ELR (cell line): Measurements from ENCODE around the gene RTL3.
A peak's percentile ranks its signal among the peaks of the same experiment; 100 is the strongest.
"Not testable (repeated sequence)": the region's sequence is repeated elsewhere in the genome, so short reads cannot be mapped to it uniquely, and the experiment has no call there.

ENCODE experiments used
- DNase-seq: peaks from one replicate; pipeline ENCODE4 v3.0.0-alpha.2; 2015; ENCODE audit warnings: low read depth

Gene RTL3, protein sequence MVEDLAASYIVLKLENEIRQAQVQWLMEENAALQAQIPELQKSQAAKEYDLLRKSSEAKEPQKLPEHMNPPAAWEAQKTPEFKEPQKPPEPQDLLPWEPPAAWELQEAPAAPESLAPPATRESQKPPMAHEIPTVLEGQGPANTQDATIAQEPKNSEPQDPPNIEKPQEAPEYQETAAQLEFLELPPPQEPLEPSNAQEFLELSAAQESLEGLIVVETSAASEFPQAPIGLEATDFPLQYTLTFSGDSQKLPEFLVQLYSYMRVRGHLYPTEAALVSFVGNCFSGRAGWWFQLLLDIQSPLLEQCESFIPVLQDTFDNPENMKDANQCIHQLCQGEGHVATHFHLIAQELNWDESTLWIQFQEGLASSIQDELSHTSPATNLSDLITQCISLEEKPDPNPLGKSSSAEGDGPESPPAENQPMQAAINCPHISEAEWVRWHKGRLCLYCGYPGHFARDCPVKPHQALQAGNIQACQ

DNA sequence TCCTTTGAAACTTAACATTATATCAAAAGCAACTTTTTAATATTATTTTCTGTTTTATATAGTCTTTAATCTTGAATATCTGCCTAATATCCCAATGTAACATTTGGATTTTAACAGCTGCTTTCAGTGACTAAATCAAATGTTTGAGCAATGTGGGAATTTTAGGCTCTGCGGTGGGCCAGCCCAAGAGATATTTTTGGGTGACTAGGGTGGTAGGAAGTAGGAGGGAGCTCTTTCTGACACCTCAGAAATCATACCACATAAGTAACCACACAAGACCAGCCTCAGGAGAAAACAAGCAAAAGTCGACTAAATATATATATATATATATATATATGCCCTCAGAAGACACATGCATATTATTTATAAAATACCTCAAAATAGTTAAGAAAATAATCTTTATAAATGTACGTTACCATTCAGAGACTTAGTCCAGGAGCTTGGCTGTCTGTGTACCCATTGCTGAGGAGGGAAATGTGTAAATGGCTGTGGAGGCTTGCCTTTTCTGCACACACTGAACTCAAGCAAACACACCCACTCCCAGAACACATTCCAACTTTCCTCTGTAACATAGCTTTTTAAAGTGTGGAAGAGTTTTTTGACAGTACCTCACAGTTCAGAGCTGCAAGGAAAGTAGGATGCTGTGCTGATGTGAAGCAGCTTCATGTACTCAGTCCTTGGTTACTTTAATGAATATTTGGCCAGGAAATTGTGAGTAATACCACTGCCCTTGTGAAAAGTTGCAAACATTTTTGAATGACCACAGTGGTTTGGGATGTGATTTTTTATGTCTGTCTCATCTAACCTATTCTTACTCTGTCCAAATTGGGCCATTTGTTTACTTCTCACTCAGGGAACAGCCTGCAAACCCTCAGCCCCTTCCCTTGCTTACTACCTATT lies at the start of gene RTL3:
Gene RTL3, minus strand, starts transcription at position 484 of the 900 bp plus-strand sequence. CDS start 908 bp downstream, outside the sequence.
- peak; percentile 72 for DNase-seq

DNA sequence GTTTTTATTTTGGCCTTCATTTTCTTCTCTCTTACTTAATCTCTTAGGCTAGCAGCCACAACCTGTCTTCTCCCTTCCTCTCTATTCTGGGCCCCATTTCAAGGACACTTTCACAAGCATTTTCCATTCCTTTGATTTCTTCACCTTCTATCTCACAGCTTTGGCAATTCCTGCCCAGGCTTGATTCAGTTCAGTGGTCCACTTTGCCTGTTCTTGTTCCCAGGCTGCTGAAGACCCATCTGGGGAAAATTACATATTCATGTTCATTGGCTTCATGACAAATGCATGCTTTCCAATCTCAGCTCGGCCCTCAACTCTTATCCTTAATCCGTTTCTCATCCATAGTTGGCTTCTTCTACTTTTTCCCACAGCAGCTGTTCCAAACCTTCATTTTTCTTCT lies 49.7 kb upstream of the RTL3 start:
- no peak for DNase-seq

DNA sequence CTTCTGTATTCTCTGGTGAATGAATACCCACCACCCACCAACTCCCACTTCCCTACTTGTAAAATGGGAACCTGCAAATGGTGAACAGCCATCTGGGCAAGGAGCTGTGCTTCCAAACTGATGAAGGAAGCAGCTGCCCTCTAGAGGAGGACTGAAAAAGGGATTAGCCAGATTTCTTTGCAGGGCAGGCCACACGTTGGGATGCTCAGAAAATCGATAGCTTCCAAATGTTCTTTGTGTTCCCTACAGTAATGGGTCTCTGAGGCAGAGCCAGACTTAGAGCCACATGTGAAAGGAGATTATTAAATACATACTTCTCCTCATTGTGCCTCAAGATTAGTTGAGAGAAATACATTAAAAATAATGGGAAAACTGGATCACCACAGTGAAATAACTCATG lies 49.1 kb upstream of the RTL3 start:
- peak; percentile 52 for DNase-seq

DNA sequence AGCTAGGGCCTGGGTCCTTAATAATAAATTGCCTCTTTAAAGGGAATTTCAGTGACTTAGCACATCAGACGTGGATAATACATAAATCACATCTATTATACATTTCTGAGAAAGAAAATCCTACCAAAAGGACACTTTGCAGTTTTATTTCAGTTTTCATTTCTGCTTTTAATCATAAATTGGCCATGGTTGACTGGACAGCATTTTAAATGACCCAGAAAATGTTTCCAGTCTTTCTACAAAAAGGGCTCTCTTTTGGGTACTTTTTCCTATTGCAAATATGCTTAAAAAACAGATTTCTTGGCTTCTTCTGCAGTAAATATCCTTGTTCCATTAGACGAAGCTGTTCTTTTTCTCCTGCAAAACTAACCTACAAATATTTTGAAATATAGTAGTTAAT lies 46.9 kb upstream of the RTL3 start:
- DNase-seq, result no peak

DNA sequence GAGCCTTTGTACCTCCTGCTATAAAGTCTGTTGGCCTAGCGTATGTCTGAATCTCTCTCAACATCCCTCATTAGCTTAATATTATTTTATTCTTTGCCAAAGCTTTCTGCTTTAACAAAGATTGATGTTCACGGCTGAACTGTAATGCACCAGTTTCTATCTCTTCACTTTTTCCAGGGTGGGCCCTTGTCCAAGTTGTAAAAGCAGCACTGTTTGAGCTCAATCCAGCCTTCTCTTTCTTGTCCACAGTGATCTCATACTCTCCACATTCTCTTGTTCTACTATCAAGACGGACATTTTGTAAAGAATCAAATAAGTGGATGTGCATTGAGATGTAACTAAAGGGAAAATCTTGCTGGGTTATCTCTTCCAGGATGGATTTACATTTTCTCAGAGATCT lies 34.4 kb upstream of the RTL3 start:
- DNase-seq, result no peak

DNA sequence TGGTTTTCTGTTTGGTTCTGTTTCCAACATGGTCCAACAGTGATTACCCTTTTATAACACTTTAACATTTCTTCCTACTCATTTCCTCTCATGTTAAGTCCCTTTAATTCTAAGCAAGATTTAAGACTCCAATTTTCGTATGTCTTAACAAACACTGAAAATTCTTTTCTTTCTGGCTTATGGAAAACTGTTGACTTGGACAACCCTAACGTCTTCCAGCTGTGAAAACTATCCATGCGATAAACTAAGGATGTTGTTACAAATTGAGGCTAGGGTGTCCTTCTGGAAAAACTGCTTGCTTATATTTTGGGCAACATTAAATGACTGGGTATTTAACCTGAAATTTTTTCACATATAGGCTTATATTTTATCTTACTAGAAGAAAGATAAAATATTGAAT lies 33.9 kb upstream of the RTL3 start:
- DNase-seq, result no peak

DNA sequence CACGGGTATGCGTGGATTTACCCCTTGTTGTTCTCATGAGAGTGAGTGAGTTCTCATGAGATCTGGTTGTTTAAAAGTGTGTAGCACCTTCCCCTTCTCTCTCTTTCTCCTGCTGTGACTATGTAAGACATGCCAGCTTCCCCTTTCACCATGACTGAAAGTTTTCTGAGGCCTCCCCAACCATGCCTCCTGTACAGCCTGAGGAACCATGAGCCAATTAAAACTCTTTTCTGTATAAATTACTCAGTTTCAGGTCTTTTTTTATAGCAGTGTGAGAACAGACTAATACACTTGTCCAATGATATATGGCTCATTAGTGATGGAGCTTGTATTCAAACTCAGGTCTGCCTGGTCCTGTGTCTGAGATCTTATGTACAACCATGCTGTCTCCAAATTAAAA lies 28.5 kb upstream of the RTL3 start:
- no peak for DNase-seq

DNA sequence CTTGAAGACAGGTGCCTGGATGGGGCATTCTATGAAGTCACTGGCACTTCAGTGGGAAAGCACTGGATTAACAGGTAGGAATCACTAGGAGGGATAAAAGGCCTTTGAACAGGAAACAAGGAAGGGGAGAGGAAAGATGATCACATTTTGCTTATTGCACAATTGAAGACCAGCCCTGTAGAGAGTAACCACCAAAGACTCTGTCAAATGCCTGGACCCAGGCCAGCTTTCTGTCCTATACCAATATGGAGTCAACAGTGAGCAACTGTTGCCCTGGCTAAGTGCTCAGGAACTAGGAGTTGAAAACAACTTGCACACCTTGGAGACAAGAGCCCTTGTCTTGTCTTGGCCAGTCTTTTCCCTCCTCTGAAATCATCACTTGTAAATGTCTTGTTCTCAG lies 14.1 kb upstream of the RTL3 start:
- no peak for DNase-seq

DNA sequence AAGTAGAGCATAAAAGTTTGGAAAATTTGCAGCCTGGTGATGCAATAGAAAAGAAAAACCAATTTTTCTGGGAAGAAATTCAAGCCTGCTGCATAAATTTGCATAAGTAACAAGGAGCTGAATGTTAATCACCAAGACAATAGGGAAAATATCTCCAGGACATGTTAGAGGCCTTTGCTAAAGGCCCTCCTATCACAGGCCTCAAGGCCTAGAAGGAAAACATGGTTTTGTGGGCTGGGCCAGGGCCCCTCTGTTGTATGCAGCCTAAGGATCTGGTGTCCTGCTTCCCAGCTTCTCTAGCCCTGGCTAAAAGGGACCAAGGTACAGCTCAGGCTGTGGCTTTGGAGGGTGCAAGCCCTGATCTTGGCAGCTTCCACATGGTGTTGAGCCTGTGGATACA lies 6.2 kb upstream of the RTL3 start:
- DNase-seq, result no peak

DNA sequence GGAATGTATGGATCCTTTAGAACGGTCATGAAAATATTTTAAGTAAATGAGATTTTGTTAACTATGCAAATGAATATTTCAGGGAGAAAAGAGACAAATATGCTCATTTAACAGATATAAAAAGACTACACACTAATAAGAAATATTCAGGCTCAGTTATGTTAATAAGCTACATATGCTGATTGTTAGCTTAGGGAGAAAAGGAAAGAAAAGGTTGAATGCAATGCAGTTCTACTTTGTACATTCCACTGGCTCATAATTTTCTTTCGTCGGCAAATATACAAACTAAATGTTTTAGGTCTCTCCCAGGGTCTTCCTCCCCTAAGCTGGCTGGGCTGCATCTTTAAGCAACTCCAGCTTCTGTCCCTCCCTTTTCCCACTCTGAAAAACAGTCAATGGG lies 2.7 kb upstream of the RTL3 start:
- no peak for DNase-seq

DNA sequence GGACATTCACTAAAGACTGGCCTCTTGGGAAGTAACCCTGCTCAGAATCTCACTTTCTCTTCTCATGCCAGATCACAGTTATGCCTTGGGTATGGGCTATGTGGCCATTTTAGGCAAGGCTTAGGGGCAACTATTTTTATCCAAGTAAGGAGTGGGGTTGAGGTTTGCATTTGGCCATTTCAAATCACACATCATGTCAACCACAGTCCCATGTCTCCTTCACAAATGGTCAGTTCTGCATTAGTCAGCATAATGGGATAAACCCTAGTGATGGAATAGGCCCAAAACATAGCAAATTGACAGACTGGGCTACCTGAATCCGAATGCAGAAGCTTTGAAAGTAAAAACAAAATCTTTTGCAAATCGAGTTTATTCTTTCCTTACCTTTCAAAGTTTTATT lies 827 bp upstream of the RTL3 start:
- no peak for DNase-seq

DNA sequence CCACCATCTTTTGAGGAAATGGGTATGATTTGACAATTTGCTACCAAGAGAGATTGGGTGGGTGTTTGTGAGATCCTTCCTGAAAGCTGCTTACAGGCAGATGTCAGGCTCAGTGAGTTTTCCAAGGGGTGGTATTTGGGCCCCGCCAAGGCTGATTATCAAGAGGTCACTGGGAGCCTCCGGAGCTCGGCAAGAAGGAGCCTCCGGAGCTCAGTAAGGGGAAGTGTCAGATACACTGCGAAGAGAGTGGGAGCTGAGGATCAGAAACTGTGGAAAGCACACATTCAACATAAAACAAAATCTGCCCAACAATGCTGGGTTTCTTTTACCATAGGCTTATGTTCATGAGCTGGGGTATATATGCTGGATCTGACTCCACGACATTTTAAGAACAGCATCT lies 714 bp downstream of the RTL3 start:
- no peak for DNase-seq

DNA sequence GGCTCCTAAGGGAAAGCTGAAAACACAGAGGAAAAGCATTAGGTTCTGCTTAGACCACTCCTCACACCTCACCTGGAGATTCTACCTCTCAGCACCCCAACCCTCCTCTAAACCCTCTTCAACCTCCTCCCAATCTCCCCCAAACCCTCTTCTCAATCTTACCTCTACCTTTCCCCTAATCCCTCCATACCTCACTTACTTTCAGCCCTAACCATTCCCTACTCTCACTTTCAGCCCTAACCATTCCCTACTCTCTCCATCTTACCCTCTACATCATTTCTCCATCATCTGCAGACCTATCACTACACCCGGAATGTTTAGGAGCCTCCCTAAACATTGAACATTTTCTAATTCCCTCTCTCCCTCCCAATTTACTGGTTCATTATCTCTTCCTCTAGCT lies 3.5 kb downstream of the RTL3 start:
- DNase-seq, result no peak

DNA sequence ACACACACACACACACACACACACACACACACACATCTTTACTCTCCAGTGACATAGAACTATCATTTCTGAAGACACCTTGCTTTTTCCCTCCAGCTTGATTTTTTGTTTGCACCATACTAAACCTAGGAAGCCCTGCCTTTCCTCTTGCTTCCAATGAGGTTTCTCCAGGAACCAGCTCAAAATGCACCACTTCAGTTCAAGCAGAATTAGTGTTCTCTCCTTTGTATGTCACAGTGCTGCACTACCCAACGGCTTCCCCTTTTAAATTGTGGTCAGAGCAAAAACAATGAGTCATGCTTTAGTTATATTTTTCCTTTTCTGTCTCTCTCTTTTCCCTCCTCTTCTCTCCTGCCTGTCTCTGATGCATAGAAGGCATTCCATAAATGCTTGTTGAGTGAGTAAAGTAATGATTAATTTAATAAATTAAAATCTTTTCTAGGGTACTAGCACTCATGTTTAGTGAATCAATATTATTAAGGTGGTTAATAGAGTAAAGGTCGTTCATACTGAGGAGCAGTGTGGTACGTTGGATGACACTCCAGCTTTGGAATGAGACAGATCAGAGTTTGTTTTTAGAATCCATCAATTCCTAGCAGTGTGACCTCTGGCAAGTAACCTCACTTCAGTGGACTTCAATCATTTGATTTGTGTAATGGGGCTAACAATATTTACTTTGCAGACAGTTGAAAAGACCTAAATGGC lies 5.9 kb downstream of the RTL3 start:
- peak; percentile 89 for DNase-seq

DNA sequence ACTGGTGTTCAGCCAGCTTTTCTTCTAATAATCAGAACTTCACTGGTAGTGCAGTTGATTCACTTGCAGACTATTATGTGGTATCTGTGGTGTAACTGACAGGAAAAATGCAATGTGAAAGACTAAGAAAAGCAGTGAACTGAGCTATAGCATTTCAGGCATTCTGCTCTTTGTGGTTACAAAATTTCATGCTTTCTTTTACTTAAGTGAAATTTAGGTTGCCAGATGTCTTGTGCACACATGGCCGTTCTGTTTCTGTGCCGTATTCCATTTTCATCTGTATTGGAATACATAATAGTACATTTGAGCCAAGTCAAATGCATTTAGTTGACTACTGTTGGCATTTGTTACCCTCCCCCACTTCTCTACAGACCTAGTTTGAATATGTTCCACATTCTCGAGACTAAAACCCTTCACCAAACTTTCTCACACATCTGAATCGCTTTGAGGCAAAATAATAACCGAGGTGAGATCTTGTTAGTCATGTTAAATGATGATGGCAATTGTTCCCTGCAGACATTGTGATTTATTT lies 8.2 kb downstream of the RTL3 start:
- peak; percentile 61 for DNase-seq

DNA sequence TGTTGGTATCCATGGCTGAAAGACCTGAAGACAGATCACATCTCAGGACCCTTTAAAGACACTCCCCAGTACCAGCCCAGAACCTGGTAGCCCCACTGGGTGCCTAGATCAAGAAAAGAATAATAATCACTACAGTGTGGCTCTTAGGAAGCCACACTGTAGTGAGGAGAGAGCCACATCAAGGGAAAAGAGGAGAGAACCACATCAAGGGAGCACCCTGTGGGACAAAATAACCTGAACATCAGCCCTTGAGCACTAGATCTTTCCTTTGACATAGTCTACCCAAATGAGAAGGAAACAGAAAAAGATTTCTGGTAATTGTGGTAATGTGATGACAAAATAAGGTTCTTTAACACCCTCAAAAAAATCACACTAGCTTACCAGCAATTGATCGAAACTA lies 15.3 kb downstream of the RTL3 start:
- no peak for DNase-seq

DNA sequence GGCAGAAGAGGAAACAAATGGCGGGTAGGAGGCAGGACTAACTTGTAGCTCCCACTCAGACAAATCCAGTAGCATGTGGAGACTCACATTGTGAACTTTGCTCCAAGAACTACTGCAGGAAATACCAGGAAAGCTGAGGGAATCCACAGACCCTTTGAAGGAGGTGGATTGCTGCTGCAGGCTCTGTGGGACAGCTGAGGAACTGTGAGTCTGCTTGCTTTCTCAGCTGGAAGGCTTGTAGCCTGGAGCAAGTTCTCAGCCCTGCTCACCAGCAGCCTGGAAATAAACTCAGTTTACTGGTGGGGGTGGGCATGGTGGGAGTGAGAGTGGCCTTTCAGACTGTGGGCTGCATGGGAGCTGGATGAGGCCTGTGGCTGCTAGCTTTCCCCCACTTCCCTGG lies 16.0 kb downstream of the RTL3 start:
- no peak for DNase-seq

DNA sequence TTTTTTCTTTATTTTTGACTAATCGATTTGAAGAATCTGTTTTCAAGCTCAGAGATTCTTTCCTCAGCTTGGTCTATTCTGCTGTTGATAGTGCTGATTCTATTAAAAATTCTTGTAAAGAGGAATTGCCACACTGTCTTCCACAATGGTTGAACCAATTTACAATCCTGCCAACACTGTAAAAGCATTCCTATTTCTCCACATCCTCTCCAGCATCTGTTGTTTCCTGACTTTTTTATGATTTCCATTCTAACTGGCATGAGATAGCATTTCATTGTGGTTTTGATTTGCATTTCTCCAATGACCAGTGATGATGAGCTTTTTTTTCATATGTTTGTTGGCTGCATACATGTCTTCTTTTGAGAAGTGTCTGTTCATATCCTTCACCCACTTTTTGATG lies 23.0 kb downstream of the RTL3 start:
- not testable (repeated sequence) for DNase-seq

DNA sequence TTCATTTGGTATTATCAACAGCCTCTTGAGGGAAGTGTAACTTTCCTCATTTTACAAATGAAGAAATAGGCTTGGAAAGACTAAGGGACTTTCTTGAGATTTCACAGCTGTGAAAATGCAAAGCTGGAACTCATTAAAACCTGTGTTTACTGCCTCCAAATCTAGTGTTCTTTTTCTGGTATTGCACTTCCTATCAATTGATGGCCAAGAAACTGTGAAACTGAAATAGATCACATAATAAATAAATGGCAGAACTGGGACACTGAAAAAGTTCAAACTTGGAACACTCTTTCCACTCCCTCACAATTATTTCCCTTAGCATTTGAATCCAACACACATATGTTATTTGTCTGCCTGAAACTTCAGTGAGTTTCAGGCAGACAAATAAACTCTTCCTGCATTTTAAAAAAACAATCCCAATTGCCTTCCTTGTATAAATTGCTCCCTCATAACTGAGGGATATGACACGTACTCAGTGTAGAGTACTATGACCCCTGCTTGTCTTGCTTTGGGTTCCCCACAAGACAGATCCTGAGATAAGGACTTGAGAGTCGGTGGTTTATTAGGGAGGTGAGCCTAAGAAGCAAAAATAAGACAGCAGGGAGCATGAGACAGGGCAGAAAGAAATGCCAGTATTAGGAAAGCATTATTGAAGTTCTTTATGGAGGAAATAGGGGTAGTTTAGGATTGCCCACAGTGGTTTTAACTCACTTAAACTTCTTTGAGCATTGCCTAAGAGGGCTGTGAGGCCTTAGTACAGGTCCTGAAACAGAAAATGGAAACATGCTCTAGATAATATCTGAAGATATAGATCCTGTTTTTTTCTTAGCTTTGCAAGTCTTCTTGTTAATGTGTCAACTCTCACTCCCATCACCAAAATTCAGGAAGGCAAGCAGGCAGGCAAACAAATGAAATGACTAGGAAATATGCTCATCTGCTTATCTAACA lies 33.9 kb downstream of the RTL3 start:
- DNase-seq, result no peak

DNA sequence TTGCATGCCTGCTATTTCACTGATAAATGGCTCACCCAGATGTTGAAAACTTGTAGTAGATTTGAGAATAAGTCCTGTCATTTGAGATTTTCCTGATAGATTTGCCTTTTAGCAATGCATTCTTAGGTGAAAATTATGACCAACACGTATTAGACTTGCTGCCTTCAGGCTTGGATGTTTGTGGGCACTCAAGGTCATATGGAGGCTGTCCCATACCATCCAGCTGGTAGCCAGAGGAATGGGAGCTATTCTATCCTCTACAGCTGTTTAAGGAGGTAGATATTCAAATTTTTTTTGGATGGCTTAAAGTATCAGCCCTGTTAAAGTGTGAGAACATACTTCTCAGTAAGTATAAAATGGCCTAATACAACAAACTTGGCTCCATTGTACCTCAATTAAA lies 34.7 kb downstream of the RTL3 start:
- DNase-seq, result no peak

DNA sequence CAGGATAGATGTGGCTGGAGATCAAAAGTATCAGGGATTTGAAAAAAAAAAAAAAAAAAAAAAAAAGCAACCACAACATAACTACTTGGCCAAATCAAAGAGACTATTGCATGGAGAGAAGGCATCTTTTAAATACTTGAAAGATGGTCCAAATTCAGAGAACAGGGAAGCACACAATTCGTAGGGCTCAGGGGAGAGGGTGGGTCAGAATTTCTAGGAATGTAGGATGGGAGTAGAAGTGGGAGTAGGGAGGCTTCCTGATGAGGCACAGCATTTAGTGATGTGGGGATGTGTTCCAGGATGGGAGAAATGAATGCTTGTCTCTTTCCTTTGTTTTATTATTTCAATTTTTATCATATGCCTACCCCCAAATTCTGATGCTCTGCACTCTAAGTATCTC lies 36.3 kb downstream of the RTL3 start:
- DNase-seq, result no peak
